ENCODE measurements around the gene CLIP3.
"Not testable (repeated sequence)": the region's sequence is repeated elsewhere in the genome, so short reads cannot be mapped to it uniquely, and the experiment has no call there.

CLIP3 gene

DNA sequence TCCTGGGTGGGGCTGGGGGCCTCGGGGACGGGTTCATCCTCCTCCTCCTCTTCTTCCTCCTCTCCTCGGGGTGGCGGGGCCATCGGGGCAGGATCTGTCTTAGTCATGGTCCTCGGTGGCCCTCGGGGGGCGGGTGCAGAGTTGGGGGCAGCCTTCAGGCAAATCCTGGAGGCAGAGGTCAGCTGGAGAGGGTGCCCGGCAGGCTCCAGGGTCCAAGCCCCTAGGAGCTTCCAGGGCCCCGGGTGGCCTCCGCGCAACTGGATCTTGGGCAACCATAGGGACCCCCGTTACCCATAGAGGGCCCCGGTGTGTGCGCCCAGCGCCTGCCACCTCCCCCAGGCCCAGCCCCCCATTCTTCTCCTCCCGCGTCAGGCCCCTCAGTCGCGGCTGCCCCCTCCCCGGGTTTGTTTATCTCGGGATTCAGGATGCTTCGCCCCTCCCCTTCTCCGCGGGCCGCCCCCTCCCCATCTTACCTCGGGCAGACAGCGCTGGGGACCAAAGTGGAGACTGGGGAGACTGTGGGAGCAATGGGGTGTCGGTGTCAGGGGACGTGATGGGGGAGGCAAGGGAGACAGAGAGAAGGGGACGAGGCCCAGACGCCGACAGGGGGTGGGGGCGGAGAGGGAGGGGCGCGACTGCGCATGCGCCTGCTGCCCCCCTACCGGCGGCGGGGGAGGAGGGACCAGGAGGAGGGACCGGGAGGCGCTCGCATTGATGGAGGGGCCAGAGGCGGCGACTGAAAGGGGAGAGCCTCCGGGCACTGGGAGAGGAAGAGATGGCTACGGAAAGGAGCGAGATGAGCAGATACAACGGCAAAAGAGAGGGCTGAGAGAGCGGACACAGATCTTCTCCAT lies at the start of gene CLIP3:
Gene CLIP3, minus strand, starts transcription at position 623 of the 854 bp plus-strand sequence. Its CDS starts 516 bp downstream, at position 107.
- peak; percentile 88 for DNase-seq (ENCODE audit: low spot score)

- DNase-seq (ENCODE audit: low spot score), result no peak
Measured at GRCh38 chr19:36081894-36082293, 49.2 kb upstream of the CLIP3 start.

DNA sequence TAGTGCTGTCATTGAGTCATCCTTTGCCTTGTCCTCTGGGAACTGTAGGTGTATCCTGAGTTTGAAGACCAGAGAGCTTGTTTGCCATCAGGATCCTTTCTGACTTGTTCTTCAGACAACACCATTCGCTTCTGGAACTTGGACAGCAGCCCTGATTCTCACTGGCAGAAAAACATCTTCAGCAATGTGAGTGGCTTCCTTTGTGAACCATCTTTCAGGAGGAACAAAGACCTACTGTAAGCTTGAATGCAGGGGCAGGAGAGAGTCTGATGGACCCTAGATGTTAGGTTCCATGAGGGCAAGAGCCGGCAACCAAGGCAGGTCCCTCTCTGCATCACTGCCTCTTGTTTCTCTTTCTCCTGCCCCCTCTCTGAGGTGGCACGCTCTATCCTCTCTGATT lies 48.7 kb upstream of the CLIP3 start:
- no peak for DNase-seq (ENCODE audit: low spot score)

GRCh38 chr19:36079389-36079945 lies 46.8 kb upstream of the CLIP3 start:
- DNase-seq (ENCODE audit: low spot score), result no peak

GRCh38 chr19:36073121-36073876 lies 40.6 kb upstream of the CLIP3 start:
- DNase-seq (ENCODE audit: low spot score), result no peak

- no peak for DNase-seq (ENCODE audit: low spot score)
Measured at GRCh38 chr19:36072081-36072480, 39.4 kb upstream of the CLIP3 start.

DNA sequence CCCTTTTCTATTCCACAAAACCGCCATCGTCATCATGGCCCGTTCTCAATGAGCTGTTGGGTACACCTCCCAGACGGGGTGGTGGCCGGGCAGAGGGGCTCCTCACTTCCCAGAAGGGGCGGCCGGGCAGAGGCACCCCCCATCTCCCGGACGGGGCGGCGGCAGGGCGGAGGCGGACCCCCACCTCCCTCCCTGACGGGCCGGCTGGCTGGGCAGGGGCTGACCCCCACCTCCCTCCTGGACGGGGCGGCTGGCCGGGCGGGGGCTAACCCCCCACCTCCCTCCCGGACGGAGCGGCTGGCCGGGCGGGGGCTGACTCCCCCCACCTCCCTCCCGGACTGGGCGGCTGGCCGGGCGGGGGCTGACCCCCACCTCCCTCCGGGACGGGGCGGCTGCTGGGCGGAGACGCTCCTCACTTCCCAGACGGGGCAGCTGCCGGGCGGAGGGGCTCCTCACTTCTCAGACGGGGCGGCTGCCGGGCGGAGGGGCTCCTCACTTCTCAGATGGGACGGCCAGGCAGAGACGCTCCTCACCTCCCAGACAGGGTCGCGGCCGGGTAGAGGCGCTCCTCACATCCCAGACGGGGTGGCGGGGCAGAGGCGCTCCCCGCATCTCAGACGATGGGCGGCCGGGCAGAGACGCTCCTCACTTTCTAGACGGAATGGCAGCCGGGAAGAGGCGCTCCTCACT lies 36.3 kb upstream of the CLIP3 start:
- DNase-seq (ENCODE audit: low spot score), result not testable (repeated sequence)

GRCh38 chr19:36067681-36068080 lies 35.0 kb upstream of the CLIP3 start:
- no peak for DNase-seq (ENCODE audit: low spot score)

DNA sequence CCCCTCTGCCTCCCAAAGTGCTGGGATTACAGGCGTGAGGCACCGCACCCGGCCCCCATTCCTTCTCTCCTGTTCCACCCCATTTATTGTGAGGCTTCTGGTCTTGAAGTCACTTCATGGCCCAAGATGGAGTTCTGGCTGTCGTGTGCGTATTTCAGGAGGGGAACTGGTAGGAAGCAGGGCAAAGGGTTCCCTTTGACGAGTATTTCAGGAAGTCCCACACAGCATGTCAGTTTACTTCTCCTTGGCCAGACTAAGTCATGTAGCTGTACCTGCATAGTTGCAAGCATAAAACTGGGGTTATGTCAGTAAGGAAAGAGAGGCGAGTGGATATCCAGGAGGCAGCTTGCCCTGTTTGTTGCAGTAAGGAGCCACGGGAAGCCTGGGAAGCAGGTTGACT lies 32.2 kb upstream of the CLIP3 start:
- DNase-seq (ENCODE audit: low spot score), result no peak

- no peak for DNase-seq (ENCODE audit: low spot score)
Measured at GRCh38 chr19:36061367-36061766, 28.7 kb upstream of the CLIP3 start.

DNA sequence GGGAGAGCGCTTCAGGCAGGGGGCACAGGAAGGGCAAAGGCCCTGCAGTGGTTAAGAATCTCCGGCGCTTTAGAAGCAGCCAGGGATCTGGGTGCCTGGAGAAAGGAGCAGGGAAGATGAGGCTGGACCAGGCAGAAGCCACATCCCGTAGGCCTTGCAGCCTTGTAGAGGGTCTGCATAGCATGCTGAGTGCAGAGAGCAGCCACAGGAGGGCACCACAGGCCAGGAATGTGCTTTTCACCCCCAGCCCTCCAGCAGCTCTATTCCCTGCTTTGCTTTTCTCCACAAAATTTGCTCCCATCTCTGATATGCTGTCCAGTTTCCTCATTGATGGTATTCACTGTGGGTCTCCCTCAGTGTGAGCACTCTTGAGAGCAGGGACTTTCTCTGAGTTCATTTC lies 27.8 kb upstream of the CLIP3 start:
- DNase-seq (ENCODE audit: low spot score), result no peak

DNA sequence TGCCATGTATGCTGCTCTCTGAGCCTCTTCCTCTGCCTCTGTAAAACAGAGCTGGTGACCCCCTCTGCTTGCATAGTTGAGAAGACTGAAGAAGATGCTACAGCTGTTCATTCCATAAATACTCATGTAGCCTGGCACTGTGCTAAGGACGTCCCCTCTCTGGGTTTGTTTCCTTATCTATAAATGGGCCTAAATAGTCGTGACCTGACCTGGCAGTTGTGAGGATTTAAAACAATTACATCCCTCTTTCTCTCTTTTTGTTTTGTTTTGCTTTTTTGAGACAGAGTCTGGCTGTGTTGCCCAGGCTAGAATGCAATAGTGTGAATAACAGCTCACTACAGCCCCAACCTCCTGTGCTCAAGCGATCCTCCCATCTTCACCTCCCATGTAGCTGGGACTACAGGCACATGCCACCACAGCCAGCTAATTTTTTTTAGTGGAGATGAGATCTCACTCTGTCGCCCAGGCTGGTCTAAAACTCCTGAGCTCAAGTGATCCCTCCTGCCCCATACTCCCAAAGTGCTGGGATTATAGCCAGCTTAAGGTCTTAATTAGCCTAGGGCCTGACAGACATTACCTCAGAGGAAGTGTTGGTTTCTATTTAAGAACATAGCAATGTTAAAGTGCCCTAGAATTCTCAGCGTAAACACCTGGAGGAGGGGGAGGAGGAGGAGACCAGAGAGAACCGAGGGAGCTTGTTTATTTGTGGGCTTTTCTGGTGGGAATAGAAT lies 26.7 kb upstream of the CLIP3 start:
- no peak for DNase-seq (ENCODE audit: low spot score)

GRCh38 chr19:36058481-36059179 lies 26.0 kb upstream of the CLIP3 start:
- DNase-seq (ENCODE audit: low spot score), result no peak

GRCh38 chr19:36054733-36055686 lies 22.3 kb upstream of the CLIP3 start, which contains the start of gene WDR62:
Gene WDR62, plus strand, starts transcription at chr19:36054897. Its CDS starts 75 bp downstream, at chr19:36054972.
- peak; percentile 97 for DNase-seq (ENCODE audit: low spot score)

DNA sequence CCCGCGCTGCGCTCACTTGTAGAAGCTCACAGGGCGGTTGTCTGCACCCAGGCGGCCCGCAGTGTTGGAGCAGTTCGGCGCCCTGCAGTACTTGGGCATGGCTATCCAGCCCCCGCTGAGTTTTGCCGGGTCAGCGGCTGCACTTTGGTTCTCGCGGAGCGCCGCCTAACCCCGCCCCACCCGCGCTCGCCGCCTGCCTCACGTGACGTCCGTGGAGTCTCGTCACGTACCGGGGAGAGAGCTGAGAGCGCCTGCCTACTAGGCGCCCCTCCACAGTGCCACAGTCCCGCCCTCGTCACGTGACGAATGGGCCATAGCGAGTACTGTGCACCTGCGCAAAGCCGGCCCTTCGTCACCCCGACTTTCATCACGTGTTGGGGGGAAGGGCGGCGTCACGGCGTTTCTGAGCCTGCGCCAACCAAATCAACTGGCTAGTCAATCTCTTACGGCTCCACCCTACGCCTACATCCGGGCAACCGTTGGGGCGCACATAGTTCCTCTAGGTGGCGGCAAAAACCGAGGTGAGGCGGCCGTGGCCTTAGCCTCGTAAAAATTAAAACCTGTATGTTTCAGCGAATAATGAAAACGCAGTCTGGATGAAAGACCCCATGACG lies 21.6 kb upstream of the CLIP3 start, which contains the start of gene THAP8:
Gene THAP8, minus strand, starts transcription at position 167 of the 614 bp plus-strand sequence. Its CDS starts 68 bp downstream, at position 99.
- peak; percentile 99 for DNase-seq (ENCODE audit: low spot score)

- DNase-seq (ENCODE audit: low spot score), result no peak
Measured at GRCh38 chr19:36051637-36052036, 19.0 kb upstream of the CLIP3 start.

- DNase-seq (ENCODE audit: low spot score), result no peak
Measured at GRCh38 chr19:36051236-36051635, 18.6 kb upstream of the CLIP3 start.

- DNase-seq (ENCODE audit: low spot score), result no peak
Measured at GRCh38 chr19:36049080-36049698, 16.5 kb upstream of the CLIP3 start.

DNA sequence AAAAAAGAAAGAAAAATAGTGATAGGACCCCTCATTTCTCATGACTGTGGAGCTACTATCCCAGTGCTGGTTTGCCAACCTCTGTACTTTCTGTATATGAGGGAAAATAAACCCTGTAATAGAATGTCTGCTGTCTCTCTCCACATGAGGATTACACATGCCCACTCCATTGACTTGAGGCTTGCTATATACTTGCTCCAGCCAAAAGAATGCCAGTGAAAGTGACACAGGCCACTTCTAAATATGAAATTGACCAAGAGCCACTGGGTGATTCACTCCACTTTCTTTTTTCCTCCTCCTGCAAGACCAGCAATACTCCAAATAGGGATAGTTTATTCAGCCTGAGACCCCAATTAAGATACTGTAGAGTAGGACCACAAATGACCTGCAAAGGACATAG lies 15.2 kb upstream of the CLIP3 start:
- no peak for DNase-seq (ENCODE audit: low spot score)
